Measurements from ENCODE around the gene PXMP2. TPM values are rescaled to one million over a fixed set of nuclear protein-coding genes. Genes with fewer than 3 reads are reported as not detected.
A peak's percentile ranks its signal among the peaks of the same experiment; 100 is the strongest.

PXMP2 gene
- total and polyA plus RNA-seq, 2 of the 8 experiments (the other 6 are each of a cell fraction or from before 2014, with no cell fraction given), result 13.8 to 15.1 TPM

DNA sequence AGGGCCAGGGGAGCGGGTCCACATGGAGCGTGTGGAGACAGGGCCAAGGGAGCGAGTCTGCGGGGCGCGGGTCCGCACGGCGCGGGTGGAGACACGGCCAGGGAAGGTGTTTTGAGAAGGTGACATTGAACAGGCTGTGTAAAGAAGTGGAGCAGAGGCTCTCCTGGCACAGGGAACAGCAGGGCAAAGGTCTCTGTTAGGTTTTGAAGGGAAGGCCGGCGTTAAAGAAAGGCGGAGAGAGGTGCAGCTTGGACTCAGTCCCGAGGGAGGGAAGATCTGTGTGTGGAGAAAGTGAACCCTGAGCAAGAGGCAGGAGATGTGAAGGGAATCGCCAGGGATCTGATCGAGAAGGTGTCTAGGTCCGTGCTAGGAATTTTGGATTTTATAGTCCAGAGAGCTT is 1.8 kb downstream of the PXMP2 start:
- H3K9ac ChIP-seq (replicated peaks in 1 of 4; ENCODE audit: extremely low read depth in 1 of 4, low read depth in 3 of 4, low read length in 3 of 4), result peak overlapping the region in 1 of 4 experiments; percentile 60; a peak in 1 of 7 replicates
- DNase-seq (ENCODE audit: low read depth in 1 of 2, low spot score in 2 of 2), result no peak
- no peaks in the 10 kb centered on the region for H3K9me3 ChIP-seq (ENCODE audit: insufficient read depth in 2 of 2, low read depth in 1 of 2, low read length in 1 of 2)
- H3K23ac ChIP-seq (ENCODE audit: insufficient read length), result no peak overlapping the region
- H4K8ac ChIP-seq (ENCODE audit: extremely low read depth, insufficient read depth, low read length), result no peak overlapping the region
- 0 out of 2 replicates have a peak overlapping the region, but pooled peaks have one; percentile 28 for H2AK5ac ChIP-seq (ENCODE audit: low read depth, low read length)
- H3K4me2 ChIP-seq (ENCODE audit: insufficient read depth in 1 of 2, low read depth in 2 of 2, low read length in 2 of 2), result peak overlapping the region; percentile 56 to 64
- H3K27me3 ChIP-seq (replicated peaks in 1 of 4; ENCODE audit: control insufficient read depth in 3 of 4, extremely low read depth in 1 of 4, insufficient read depth in 3 of 4, low read length in 3 of 4), result peaks cover 2 to 9% (median 6%) of the 10 kb centered on the region in 4 experiments; a peak in 6 of 7 replicates
- H3K4me3 ChIP-seq (ENCODE audit: extremely low read depth in 1 of 4, insufficient read depth in 2 of 4, low read depth in 3 of 4, low read length in 4 of 4), result peak overlapping the region in 3 of 4 experiments; percentile 10 to 51 (median 24); a peak in 4 of 8 replicates
- no peak overlapping the region for H2AFZ ChIP-seq (ENCODE audit: low read length)
- H4K5ac ChIP-seq (ENCODE audit: insufficient read length, low read depth, low read length), result no peak overlapping the region
- H3K79me2 ChIP-seq (ENCODE audit: control insufficient read depth in 1 of 2, insufficient read depth in 2 of 2, low read length in 2 of 2), result peaks cover 11 to 24% of the 10 kb centered on the region in 2 experiments
- H3K23me2 ChIP-seq (ENCODE audit: low read depth, low read length), result no peaks in the 10 kb centered on the region; the same call in 1 of the 2 replicates
- no peak overlapping the region for H2BK12ac ChIP-seq (ENCODE audit: low read depth, low read length)
- no peak overlapping the region for H3K4ac ChIP-seq (replicated peaks; ENCODE audit: insufficient read length, low read depth, low read length)
- no peak overlapping the region for H4K91ac ChIP-seq (replicated peaks; ENCODE audit: insufficient read length, low read length)
- H3K36me3 ChIP-seq (ENCODE audit: control insufficient read depth in 2 of 4, insufficient read depth in 4 of 4, low read length in 3 of 4), result peaks cover 0 to 8% (median 0%) of the 10 kb centered on the region in 4 experiments; a peak in 3 of 8 replicates
- H4K20me1 ChIP-seq (replicated peaks in 1 of 2; ENCODE audit: control insufficient read depth in 1 of 2, insufficient read depth in 2 of 2, low read length in 2 of 2), result peaks cover 8 to 15% of the 10 kb centered on the region in 2 experiments
- no peak overlapping the region for H3K18ac ChIP-seq (ENCODE audit: extremely low read depth, low read length)
- no peak overlapping the region for H3K27ac ChIP-seq (ENCODE audit: low read depth, low read length)
- peaks cover 0 to 2% (median 0%) of the 10 kb centered on the region in 4 experiments; a peak in 1 of 7 replicates for H3K4me1 ChIP-seq (replicated peaks in 1 of 4; ENCODE audit: control insufficient read depth in 3 of 4, insufficient read depth in 4 of 4, low read length in 3 of 4)
- H3K14ac ChIP-seq (ENCODE audit: insufficient read length), result no peak overlapping the region
- WGBS, 2 experiments (ENCODE audit: extremely low coverage in 1 of 2, insufficient coverage in 1 of 2, insufficient read length in 1 of 2, insufficient replicate concordance in 2 of 2, low coverage in 1 of 2, low lambda C conversion rate in 2 of 2, missing lambda C conversion rate in 1 of 2), result 51% methylated on average over 18 of the region's 18 CpGs; no CpG with 5 or more reads in 1 of the 2 experiments
- H2BK120ac ChIP-seq (replicated peaks; ENCODE audit: low read depth, low read length), result no peak overlapping the region
- H2BK20ac ChIP-seq (ENCODE audit: low read length), result no peak overlapping the region
- H2BK5ac ChIP-seq (ENCODE audit: low read depth, low read length), result no peak overlapping the region
- peaks cover 7% of the 10 kb centered on the region for H3K79me1 ChIP-seq (ENCODE audit: low read depth, low read length)
- POLR2A ChIA-PET (ENCODE audit: partially characterized antibody), result interaction anchor here (0.8 to 3.4 kb wide), 6 partner anchors 9 to 52 kb away, joined by 3 to 24 read pairs (median 4); partner anchors contain the start of gene PGAM5
- FAIRE-seq, result no peak
- H3K56ac ChIP-seq (replicated peaks; ENCODE audit: insufficient read length, low read depth, low read length), result no peak overlapping the region
- CTCF ChIA-PET (ENCODE audit: partially characterized antibody), result interaction anchor here (0.9 kb wide), 1 partner anchor 20 kb away, joined by 3 read pairs; no protein-coding TSS in a partner anchor
- no peak overlapping the region for H2BK15ac ChIP-seq (ENCODE audit: low read length)
- TF ChIP-seq TEAD4 (IDR thresholded peaks at IDR 0.05; ENCODE audit: low read depth, low read length) (no peak), BRCA1 (IDR thresholded peaks at IDR 0.05; ENCODE audit: low read depth, low read length) (no peak), NRF1 (IDR thresholded peaks at IDR 0.05; ENCODE audit: low read depth, low read length) (no peak), KDM5A (IDR thresholded peaks at IDR 0.05; ENCODE audit: low read length) (no peak), MAFK (IDR thresholded peaks at IDR 0.05; ENCODE audit: low read depth, low read length) (no peak), JUND (IDR thresholded peaks at IDR 0.05; ENCODE audit: low read length) (no peak), TCF12 (IDR thresholded peaks at IDR 0.05; ENCODE audit: low read depth, low read length) (no peak), FOSL1 (IDR thresholded peaks at IDR 0.05; ENCODE audit: insufficient read depth, low read depth, low read length) (no peak), ASH2L (IDR thresholded peaks at IDR 0.05; ENCODE audit: low read length) (no peak), PHF8 (conservative IDR thresholded peaks at IDR 0.05; ENCODE audit: low read depth, low read length) (no peak), EP300 (IDR thresholded peaks at IDR 0.05; ENCODE audit: borderline replicate concordance in 1 of 2, low read depth in 2 of 2, low read length in 2 of 2) (no peak), SUZ12 (IDR thresholded peaks at IDR 0.05; ENCODE audit: low read length) (no peak), CTBP2 (IDR thresholded peaks at IDR 0.05; ENCODE audit: borderline replicate concordance, insufficient read depth, insufficient read length, low read length) (no peak), GABPA (IDR thresholded peaks at IDR 0.05; ENCODE audit: borderline replicate concordance, insufficient read depth, low read length) (no peak)
